Measurements from ENCODE around the gene CDKL4. TPM values are rescaled to one million over a fixed set of nuclear protein-coding genes. Genes with fewer than 3 reads are reported as not detected.
"Not testable (repeated sequence)": the region's sequence is repeated elsewhere in the genome, so short reads cannot be mapped to it uniquely, and the experiment has no call there.

The CDKL4 gene
- total RNA-seq, 6 experiments from 2014 or later: 0.14 to 0.54 (median 0.34) TPM; not detected in 1

- Mint-ChIP-seq H3K9me3 (no peaks in the 10 kb centered on the region), H3K4me1 (ENCODE audit: low read depth) (no peaks in the 10 kb centered on the region), H3K27ac (no peak overlapping the region), H3K4me3 (no peak overlapping the region), H3K27me3 (ENCODE audit: insufficient read depth) (no peaks in the 10 kb centered on the region; the same call in 1 of the 2 replicates), H3K36me3 (ENCODE audit: low read depth) (no peaks in the 10 kb centered on the region)
- TF ChIP-seq CTCF (IDR thresholded peaks at IDR 0.05): no peak
- DNase-seq: no peak
These were observed 28.2 kb downstream of the CDKL4 start for GRCh38 chr2:39215545-39215944.

- H3K4me1 Mint-ChIP-seq (ENCODE audit: low read depth): no peaks in the 10 kb centered on the region
- H3K27me3 Mint-ChIP-seq (ENCODE audit: insufficient read depth): no peaks in the 10 kb centered on the region; the same call in 1 of the 2 replicates
- H3K4me3 Mint-ChIP-seq: no peak overlapping the region
- no peak for TF ChIP-seq CTCF (IDR thresholded peaks at IDR 0.05)
- no peaks in the 10 kb centered on the region for H3K9me3 Mint-ChIP-seq
- no peaks in the 10 kb centered on the region for H3K36me3 Mint-ChIP-seq (ENCODE audit: low read depth)
- DNase-seq: no peak
- H3K27ac Mint-ChIP-seq: no peak overlapping the region
These were observed 30.8 kb downstream of the CDKL4 start for GRCh38 chr2:39213015-39213414.

- no peak for TF ChIP-seq CTCF (IDR thresholded peaks at IDR 0.05)
- no peaks in the 10 kb centered on the region; the same call in 1 of the 2 replicates for H3K27me3 Mint-ChIP-seq (ENCODE audit: insufficient read depth)
- no peaks in the 10 kb centered on the region for H3K9me3 Mint-ChIP-seq
- H3K4me1 Mint-ChIP-seq (ENCODE audit: low read depth): no peaks in the 10 kb centered on the region
- DNase-seq: no peak
- H3K27ac Mint-ChIP-seq: no peak overlapping the region
- no peak overlapping the region for H3K4me3 Mint-ChIP-seq
- H3K36me3 Mint-ChIP-seq (ENCODE audit: low read depth): no peaks in the 10 kb centered on the region
These were observed 32.9 kb downstream of the CDKL4 start for GRCh38 chr2:39210846-39211245.

GRCh38 chr2:39203382-39203781 lies 40.4 kb downstream of the CDKL4 start:
- no peaks in the 10 kb centered on the region for H3K9me3 Mint-ChIP-seq
- TF ChIP-seq CTCF (IDR thresholded peaks at IDR 0.05): no peak

GRCh38 chr2:39202639-39203369 lies 41.0 kb downstream of the CDKL4 start:
- no peak for DNase-seq
- H3K9me3 Mint-ChIP-seq: no peaks in the 10 kb centered on the region
- H3K27ac Mint-ChIP-seq: no peak overlapping the region
- no peaks in the 10 kb centered on the region; the same call in 1 of the 2 replicates for H3K36me3 Mint-ChIP-seq (ENCODE audit: low read depth)
- H3K27me3 Mint-ChIP-seq (ENCODE audit: insufficient read depth): peaks cover 1% of the 10 kb centered on the region
- H3K4me1 Mint-ChIP-seq (ENCODE audit: low read depth): no peaks in the 10 kb centered on the region
- TF ChIP-seq CTCF (IDR thresholded peaks at IDR 0.05): no peak
- H3K4me3 Mint-ChIP-seq: no peak overlapping the region

More at GRCh38 chr2:39203382-39203781, 40.4 kb downstream of the CDKL4 start:
- Mint-ChIP-seq H3K27me3 (ENCODE audit: insufficient read depth) (peaks cover 1% of the 10 kb centered on the region), H3K4me3 (no peak overlapping the region), H3K27ac (no peak overlapping the region), H3K4me1 (ENCODE audit: low read depth) (no peaks in the 10 kb centered on the region), H3K36me3 (ENCODE audit: low read depth) (no peaks in the 10 kb centered on the region; the same call in 1 of the 2 replicates)
- no peak for DNase-seq

GRCh38 chr2:39197003-39197402 lies 46.8 kb downstream of the CDKL4 start:
- H3K4me3 Mint-ChIP-seq; DNase-seq; H3K27ac Mint-ChIP-seq; H3K4me1 Mint-ChIP-seq (ENCODE audit: low read depth); H3K36me3 Mint-ChIP-seq (ENCODE audit: low read depth); H3K9me3 Mint-ChIP-seq; H3K27me3 Mint-ChIP-seq (ENCODE audit: insufficient read depth): not testable (repeated sequence)

Data from HFFc6 (cell line).